ENCODE results near the gene RBM33.
"Not testable (repeated sequence)": the region's sequence is repeated elsewhere in the genome, so short reads cannot be mapped to it uniquely, and the experiment has no call there.

DNA sequence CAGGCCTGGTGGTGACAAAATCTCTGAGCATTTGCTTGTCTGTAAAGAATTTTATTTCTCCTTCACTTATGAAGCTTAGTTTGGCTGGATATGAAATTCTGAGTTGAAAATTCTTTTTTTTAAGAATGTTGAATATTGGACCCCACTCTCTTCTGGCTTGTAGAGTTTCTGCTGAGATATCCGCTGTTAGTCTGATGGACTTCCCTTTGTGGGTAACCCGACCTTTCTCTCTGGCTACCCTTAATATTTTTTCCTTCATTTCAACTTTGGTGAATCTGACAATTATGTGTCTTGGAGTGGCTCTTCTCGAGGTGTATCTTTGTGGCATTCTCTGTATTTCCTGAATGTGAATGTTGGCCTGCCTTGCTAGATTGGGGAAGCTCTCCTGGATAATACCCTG, 46.2 kb downstream of the RBM33 start:
- TF ChIP-seq, protein P1, sequence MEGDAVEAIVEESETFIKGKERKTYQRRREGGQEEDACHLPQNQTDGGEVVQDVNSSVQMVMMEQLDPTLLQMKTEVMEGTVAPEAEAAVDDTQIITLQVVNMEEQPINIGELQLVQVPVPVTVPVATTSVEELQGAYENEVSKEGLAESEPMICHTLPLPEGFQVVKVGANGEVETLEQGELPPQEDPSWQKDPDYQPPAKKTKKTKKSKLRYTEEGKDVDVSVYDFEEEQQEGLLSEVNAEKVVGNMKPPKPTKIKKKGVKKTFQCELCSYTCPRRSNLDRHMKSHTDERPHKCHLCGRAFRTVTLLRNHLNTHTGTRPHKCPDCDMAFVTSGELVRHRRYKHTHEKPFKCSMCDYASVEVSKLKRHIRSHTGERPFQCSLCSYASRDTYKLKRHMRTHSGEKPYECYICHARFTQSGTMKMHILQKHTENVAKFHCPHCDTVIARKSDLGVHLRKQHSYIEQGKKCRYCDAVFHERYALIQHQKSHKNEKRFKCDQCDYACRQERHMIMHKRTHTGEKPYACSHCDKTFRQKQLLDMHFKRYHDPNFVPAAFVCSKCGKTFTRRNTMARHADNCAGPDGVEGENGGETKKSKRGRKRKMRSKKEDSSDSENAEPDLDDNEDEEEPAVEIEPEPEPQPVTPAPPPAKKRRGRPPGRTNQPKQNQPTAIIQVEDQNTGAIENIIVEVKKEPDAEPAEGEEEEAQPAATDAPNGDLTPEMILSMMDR (IDR thresholded peaks at IDR 0.05; ENCODE audit: borderline replicate concordance, extremely low read depth, low read length, poor library complexity, severe bottlenecking) = not testable (repeated sequence)
- not testable (repeated sequence) for TF ChIP-seq EZH2 (IDR thresholded peaks at IDR 0.05; ENCODE audit: borderline replicate concordance, low read depth, low read length, severe bottlenecking)
